Posterior cingulate gyrus (tissue), 11 donors: ENCODE results near the gene FAM209A.
A peak's percentile ranks its signal among the peaks of the same experiment; 100 is the strongest.
"Not testable (repeated sequence)": the region's sequence is repeated elsewhere in the genome, so short reads cannot be mapped to it uniquely, and the experiment has no call there.

ENCODE experiments used
- DNase-seq, 10 donors: peaks; one replicate each; pipeline versions ENCODE4 v3.0.0 to v3.0.0-alpha.2; 2020 to 2021; ENCODE audit warnings: mixed read lengths in 3 of 10
- intact Hi-C: fragments of 100-400 bp; cut with DNase I; formaldehyde crosslinking; loops from one replicate; pipeline ENCODE4 v1.15.1; 2023

Gene FAM209A

DNA sequence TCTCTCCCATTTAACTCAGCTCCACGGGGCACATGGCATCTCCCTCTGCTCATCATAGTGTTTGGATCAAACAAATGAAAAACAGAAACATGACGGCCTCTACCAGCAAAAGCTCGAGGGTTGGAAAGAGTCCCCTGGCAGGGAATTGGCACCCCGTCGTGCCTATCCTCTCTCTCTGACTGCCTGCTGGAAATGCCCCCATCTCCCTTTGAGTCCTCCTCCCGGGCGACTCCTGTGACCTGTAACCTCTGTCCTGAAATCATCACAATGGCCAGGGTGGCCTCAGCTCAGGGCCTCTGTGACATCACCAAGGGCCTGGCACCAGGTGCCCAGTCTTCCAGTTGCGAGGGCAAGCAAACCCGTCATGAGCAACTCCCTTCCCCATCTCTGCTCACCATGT is 8.4 kb downstream of the FAM209A start, which contains the start of gene FAM209B:
Gene FAM209B, plus strand, starts transcription at position 301 of the 400 bp plus-strand sequence. Its CDS starts 96 bp downstream, at position 397.
- intact Hi-C loops: not testable (repeated sequence)
- DNase-seq: peak in 1 of 10 donors; percentile 24

DNA sequence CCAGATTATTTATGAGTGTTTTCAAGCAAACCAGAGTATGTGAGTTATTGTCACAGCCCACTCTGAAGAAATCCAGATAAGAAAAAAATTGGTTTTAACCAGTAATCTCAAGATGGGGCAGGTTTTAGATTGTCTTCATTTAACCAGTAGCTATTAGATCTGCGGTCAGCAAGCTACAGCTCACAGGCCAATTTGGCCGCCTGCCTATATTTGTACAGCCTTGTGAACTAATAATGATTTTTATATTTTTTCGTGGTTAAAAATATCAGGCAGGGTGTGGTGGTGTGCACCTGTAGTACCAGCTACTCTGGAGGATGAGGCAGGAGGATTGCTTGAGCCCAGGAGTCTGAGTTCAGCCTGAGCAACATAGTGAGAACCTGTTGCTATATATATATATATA is 13.5 kb downstream of the FAM209A start:
- DNase-seq: peak in 1 of 10 donors; percentile 2
- intact Hi-C loops: no loop called here

- intact Hi-C loops: no loop called here
- DNase-seq: peak in 1 of 10 donors; percentile 30
Observed at GRCh38 chr20:56540415-56540814, 15.9 kb downstream of the FAM209A start.

- intact Hi-C loops: no loop called here
- peak in 1 of 10 donors; percentile 0 for DNase-seq
Observed at GRCh38 chr20:56542489-56543030, 18.0 kb downstream of the FAM209A start.

- DNase-seq: peak in 3 of 10 donors; percentile 36 to 72 (median 59)
- intact Hi-C loops: loop anchor here (2.0 to 10.0 kb wide), 3 partner anchors 423 to 793 kb away; no protein-coding TSS in a partner anchor
Observed at GRCh38 chr20:56551571-56551970, 27.0 kb downstream of the FAM209A start.

GRCh38 chr20:56552911-56553629 is 28.5 kb downstream of the FAM209A start:
- intact Hi-C loops: loop anchor here (5.0 to 10.0 kb wide), 2 partner anchors 509 to 792 kb away; no protein-coding TSS in a partner anchor
- peak in 2 of 10 donors; percentile 14 to 15 for DNase-seq

DNA sequence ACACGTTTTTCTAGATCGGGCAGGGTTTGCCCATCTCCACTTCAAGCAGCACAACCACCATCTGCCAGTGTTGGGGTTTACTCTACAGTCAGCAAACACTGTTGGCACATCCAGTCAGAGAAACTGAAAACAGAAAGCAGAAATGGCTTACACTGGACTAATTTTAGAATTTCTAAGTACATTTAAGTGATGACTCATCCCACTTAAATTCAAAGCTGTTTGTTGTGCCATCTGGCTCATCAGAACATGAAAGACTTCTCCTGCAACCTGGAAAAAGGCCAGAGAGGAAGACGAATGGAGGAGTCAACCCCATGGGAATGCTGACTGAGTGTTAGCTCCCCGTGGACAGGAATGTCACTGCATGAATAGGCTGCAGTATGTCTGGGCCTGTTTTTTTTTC is 30.3 kb downstream of the FAM209A start:
- intact Hi-C loops: loop anchor here (5.0 to 10.0 kb wide), 2 partner anchors 507 to 790 kb away; no protein-coding TSS in a partner anchor
- peak in 5 of 10 donors; percentile 17 to 72 (median 25) for DNase-seq

- intact Hi-C loops: loop anchor here (10.0 kb wide), 1 partner anchor 786 kb away; no protein-coding TSS in a partner anchor
- DNase-seq: peak in 1 of 10 donors; percentile 9
Observed at GRCh38 chr20:56558968-56559367, 34.4 kb downstream of the FAM209A start.

GRCh38 chr20:56564526-56564925 is 40.0 kb downstream of the FAM209A start:
- intact Hi-C loops: not testable (repeated sequence)

DNA sequence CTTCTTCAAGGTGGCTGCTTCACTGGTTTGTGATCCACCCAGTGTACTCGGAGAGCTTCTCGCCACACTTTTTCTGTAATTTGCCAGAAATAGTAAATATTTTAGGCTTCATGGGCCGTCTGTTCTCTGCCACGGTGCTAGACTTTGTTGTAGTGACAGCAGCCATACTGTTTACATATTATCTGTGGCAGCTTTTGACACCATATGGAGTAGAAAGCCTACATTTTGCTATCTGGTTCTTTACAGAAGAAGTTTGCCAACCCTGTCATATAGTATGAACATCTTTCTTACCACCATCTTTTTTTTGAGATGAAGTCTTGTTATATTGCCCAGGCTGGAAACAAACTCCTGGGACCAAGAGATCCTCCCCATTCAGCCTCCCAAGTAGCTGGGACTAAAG is 41.0 kb downstream of the FAM209A start:
- DNase-seq: no peak
- intact Hi-C loops: no loop called here

More at GRCh38 chr20:56564526-56564925, 40.0 kb downstream of the FAM209A start:
- DNase-seq: peak in 1 of 10 donors; percentile 13

DNA sequence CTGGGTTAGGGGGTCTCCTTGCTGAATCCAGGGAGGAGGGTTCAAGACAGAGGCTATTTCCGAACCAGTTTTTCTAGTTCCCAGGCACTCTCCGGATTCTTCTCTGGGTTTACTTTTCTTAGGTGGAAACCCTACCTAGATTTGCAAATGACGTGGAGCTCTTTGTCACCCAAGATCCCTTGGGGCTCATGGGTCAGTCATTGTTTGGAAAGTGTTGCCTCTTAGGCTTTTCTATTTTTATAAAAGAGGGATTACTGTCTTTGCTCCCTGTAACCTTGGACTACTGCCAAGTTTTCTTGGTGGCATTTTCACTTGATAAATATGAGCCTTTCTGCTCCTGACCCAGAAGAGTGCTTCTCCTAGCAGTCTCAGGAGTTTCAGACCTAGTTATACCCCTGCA is 42.1 kb downstream of the FAM209A start:
- DNase-seq: no peak
- intact Hi-C loops: no loop called here

GRCh38 chr20:56570832-56571231 is 46.3 kb downstream of the FAM209A start:
- intact Hi-C loops: no loop called here

GRCh38 chr20:56572172-56572571 is 47.6 kb downstream of the FAM209A start:
- intact Hi-C loops: no loop called here
- DNase-seq: peak in 1 of 10 donors; percentile 20

More at GRCh38 chr20:56570832-56571231, 46.3 kb downstream of the FAM209A start:
- no peak for DNase-seq

- intact Hi-C loops: no loop called here
- peak in 1 of 10 donors; percentile 12 for DNase-seq
Observed at GRCh38 chr20:56573986-56574385, 49.4 kb downstream of the FAM209A start.

GRCh38 chr20:56574531-56575142 is 50.1 kb downstream of the FAM209A start:
- peak in 1 of 10 donors; percentile 53 for DNase-seq
- intact Hi-C loops: no loop called here

GRCh38 chr20:56575157-56575556 is 50.6 kb downstream of the FAM209A start:
- intact Hi-C loops: no loop called here
- peak in 1 of 10 donors; percentile 58 for DNase-seq
